Peyer's patch (tissue), 4 donors: ENCODE data around the gene C6. TPM values are rescaled to one million over a fixed set of nuclear protein-coding genes. Genes with fewer than 3 reads are reported as not detected.

Experiments
- DNase-seq, 3 donors: peaks; one replicate each; pipeline ENCODE4 v3.0.0-alpha.2; 2017 to 2019
- H3K27ac ChIP-seq, 4 donors: fragments of 200-600 bp; sonication (generic); one replicate each; pipeline ENCODE4 v1.5.1; 2016 to 2019
- H3K27me3 ChIP-seq, 2 donors: fragments of 200-600 bp; sonication (generic); one replicate each; pipeline ENCODE4 v1.5.1; 2019
- H3K36me3 ChIP-seq, 3 donors: fragments of 200-600 bp; sonication (generic); one replicate each; pipeline ENCODE4 v1.5.1; 2016 to 2019
- H3K4me1 ChIP-seq, 4 donors: fragments of 200-600 bp; sonication (generic); one replicate each; pipeline ENCODE4 v1.5.1; 2016 to 2019
- H3K4me3 ChIP-seq, 4 donors: fragments of 200-600 bp; sonication (generic); 1 replicate in 3 of 4; 2 replicates in 1 of 4; pipeline ENCODE4 v1.5.1; 2016 to 2019; ENCODE audit warnings: mild to moderate bottlenecking in 1 of 4
- H3K9me3 ChIP-seq, 4 donors: fragments of 200-600 bp; sonication (generic); one replicate each; pipeline ENCODE4 v1.5.1; 2016 to 2019; ENCODE audit warnings: mild to moderate bottlenecking in 1 of 4
- POLR2A ChIP-seq, 2 donors: fragments of 450-650 bp; IDR thresholded peaks; one replicate each; pipeline ENCODE4 v1.5.1; 2017; ENCODE audit warnings: antibody characterized with exemption in 2 of 2, mild to moderate bottlenecking in 2 of 2, moderate library complexity in 2 of 2
- total RNA-seq, 4 donors: library from RNA; depleted of rRNA; stranded (reverse); fragments of >200 nt; gene quantifications; one replicate each; pipeline ENCODE4 v1.1.0, GENCODE V29; 2016
- TF ChIP-seq, protein P1 (sequence below), 6 experiments: fragments of 450-650 bp in 4 of 6; fragments of 200-600 bp in 2 of 6; sonication (generic) in 1 of 6; IDR thresholded peaks; one replicate each; pipeline ENCODE4 v1.5.1; 2017 to 2019; ENCODE audit warnings: antibody characterized with exemption in 6 of 6, mild to moderate bottlenecking in 3 of 6, moderate library complexity in 1 of 6

Gene C6
- total RNA-seq, 4 donors from 2014 or later = 1.5 to 4.2 (median 2.8) TPM; not detected in 1

- Histone ChIP-seq H3K4me3 (no peak overlapping the region), H3K27me3 (no peaks in the 10 kb centered on the region), H3K9me3 (no peaks in the 10 kb centered on the region), H3K4me1 (no peaks in the 10 kb centered on the region), H3K36me3 (no peaks in the 10 kb centered on the region), H3K27ac (no peak overlapping the region)
- no peak for TF ChIP-seq POLR2A (IDR thresholded peaks at IDR 0.05)
- TF ChIP-seq, protein P1, sequence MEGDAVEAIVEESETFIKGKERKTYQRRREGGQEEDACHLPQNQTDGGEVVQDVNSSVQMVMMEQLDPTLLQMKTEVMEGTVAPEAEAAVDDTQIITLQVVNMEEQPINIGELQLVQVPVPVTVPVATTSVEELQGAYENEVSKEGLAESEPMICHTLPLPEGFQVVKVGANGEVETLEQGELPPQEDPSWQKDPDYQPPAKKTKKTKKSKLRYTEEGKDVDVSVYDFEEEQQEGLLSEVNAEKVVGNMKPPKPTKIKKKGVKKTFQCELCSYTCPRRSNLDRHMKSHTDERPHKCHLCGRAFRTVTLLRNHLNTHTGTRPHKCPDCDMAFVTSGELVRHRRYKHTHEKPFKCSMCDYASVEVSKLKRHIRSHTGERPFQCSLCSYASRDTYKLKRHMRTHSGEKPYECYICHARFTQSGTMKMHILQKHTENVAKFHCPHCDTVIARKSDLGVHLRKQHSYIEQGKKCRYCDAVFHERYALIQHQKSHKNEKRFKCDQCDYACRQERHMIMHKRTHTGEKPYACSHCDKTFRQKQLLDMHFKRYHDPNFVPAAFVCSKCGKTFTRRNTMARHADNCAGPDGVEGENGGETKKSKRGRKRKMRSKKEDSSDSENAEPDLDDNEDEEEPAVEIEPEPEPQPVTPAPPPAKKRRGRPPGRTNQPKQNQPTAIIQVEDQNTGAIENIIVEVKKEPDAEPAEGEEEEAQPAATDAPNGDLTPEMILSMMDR (IDR thresholded peaks at IDR 0.05) = no peak
- DNase-seq = no peak
Measured at GRCh38 chr5:41097642-41098041, 115.7 kb downstream of the C6 start.

DNA sequence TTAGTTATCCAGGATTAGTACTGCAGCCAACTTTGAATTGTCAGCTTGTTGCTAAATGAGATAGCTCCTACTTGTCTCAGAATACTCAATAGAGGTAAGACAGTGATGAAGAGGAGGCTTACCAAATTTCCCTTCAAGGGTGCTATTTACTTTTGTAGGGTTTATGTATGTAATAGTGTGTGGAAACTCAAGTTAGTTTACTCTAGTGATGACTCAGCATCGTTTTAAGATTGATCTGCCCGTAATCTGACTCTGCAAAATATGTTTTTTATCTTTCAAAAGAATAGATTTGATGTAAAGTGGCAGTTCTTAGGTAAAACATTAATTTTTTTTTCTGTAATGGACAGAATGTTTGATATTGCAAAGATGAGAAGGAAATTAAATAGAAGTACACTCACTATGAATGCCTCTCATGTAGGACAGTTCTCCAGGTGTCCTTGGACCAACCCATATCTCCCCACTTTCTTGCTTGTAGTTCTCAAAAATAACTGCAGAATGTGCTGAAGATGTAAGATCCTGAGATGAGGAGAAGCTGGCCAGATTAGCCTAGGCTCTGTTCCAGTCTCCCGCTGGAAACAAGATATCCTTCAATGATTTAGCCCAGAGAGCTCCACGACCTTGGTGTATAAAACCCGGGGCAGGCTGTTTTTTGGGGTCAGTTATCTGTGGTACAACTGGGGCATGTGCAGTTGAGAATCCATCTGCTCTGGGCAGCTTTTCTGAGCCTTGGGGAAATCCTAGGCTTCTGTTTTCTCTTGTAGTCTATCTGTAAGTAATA, 117.8 kb downstream of the C6 start:
- no peak overlapping the region for H3K4me3 ChIP-seq
- no peaks in the 10 kb centered on the region for H3K4me1 ChIP-seq
- no peaks in the 10 kb centered on the region for H3K36me3 ChIP-seq
- H3K27ac ChIP-seq = no peak overlapping the region
- H3K9me3 ChIP-seq = no peaks in the 10 kb centered on the region
- H3K27me3 ChIP-seq = no peaks in the 10 kb centered on the region
- no peak for DNase-seq
- no peak for TF ChIP-seq POLR2A (IDR thresholded peaks at IDR 0.05)
- TF ChIP-seq, protein P1 (IDR thresholded peaks at IDR 0.05) = no peak

DNA sequence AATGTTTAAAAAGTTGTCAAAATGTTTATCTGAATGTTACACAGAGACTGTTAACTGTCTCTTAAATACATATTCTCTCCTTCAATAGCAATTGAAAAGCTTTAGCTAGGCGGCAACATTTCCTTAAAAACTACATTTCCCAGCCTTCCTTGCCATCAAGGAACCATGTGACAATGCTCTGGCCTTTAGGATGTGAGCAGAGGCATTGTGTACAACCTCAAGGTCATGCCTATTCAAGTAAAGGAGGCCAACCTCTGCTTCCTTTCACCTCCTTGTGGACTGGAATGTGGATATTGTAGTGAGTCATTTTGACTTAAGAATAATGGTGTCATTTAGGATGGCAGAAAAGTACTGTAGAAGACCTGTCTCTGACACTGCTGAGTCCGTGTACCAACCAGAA, 118.5 kb downstream of the C6 start:
- H3K27ac ChIP-seq = no peak overlapping the region
- no peaks in the 10 kb centered on the region for H3K4me1 ChIP-seq
- H3K27me3 ChIP-seq = no peaks in the 10 kb centered on the region
- DNase-seq = no peak
- no peak for TF ChIP-seq POLR2A (IDR thresholded peaks at IDR 0.05)
- TF ChIP-seq, protein P1 (IDR thresholded peaks at IDR 0.05) = no peak
- no peaks in the 10 kb centered on the region for H3K9me3 ChIP-seq
- H3K36me3 ChIP-seq = no peaks in the 10 kb centered on the region
- no peak overlapping the region for H3K4me3 ChIP-seq

GRCh38 chr5:41093803-41094202, 119.5 kb downstream of the C6 start:
- TF ChIP-seq POLR2A (IDR thresholded peaks at IDR 0.05) = no peak
- TF ChIP-seq, protein P1 (IDR thresholded peaks at IDR 0.05) = no peak

More at GRCh38 chr5:41093803-41094202, 119.5 kb downstream of the C6 start:
- no peaks in the 10 kb centered on the region for H3K9me3 ChIP-seq
- H3K36me3 ChIP-seq = no peaks in the 10 kb centered on the region
- H3K27ac ChIP-seq = no peak overlapping the region
- no peaks in the 10 kb centered on the region for H3K4me1 ChIP-seq
- no peak overlapping the region for H3K4me3 ChIP-seq
- no peaks in the 10 kb centered on the region for H3K27me3 ChIP-seq
- no peak for DNase-seq

Other genes with a start within 250 kb of the C6 start
- gene MROH2B, start 142.2 kb downstream of the C6 start, total RNA-seq = not detected